GM15510 (cell line): Measurements from ENCODE around the gene TSC22D1.

Experiments
- POLR2A ChIP-seq: IDR thresholded peaks from 3 replicates; pipeline ENCODE4 v1.6.1; 2011; ENCODE audit warnings: borderline replicate concordance; ENCODE audit not compliant: insufficient read length; ENCODE audit errors: extremely low read depth

Gene TSC22D1

DNA sequence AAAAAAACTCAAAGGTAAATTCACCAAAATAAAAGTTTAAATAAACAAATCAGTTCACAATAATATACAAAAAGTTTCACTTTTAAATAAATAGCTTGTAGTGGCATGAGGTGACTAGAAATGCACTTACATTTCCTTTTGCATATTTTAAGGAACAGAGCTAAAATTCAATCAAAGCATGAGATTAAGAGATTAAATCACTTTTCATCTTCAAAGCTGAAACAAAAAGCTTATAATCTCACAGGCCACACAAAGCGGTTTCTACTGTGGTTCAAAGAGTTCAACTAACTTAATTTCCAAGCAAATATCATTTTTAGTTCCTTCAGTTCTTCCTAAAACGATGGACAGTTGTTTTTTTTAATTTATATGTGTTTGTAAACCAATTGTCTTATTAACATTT is 38.9 kb downstream of the TSC22D1 start:
- no peak for TF ChIP-seq POLR2A

DNA sequence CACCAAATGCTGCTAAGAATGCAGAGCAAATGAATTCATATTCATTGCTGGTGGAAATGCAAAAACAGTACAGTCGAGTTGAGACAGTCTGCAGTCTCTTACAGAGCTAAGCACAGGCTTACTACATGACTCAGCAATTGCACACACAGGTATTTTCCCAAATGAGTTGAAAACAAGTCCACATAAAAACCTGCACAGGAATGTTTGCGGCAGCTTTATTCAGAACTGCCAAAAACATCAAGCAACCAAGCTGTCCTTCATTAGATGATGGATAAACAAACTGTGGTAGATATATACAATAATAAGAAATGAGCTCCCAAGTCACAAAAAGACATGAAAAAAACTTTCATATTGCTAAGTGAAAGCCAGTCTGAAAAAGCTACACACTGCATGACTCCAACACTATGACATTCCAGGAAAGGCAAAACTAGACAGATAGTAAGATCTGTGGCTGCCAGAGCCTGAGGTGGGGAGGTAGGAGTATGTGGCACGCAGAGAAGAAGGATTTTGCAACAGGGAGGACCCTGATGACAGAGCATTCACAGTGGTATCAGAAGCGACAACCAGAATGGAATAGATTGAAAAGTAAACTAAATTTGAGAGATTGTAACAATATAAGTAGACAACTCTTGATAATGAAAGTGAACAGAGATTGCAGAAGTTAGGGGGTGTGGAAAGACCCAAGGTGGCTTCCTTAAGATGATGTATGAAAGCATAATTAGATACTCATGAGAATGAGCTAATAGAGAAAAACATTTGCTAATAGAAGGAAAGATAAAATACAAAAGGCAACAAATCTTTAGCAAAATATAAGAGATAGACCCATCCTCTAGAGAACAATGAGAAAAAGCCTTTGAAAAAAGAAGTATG is 52.7 kb downstream of the TSC22D1 start:
- TF ChIP-seq POLR2A = no peak

DNA sequence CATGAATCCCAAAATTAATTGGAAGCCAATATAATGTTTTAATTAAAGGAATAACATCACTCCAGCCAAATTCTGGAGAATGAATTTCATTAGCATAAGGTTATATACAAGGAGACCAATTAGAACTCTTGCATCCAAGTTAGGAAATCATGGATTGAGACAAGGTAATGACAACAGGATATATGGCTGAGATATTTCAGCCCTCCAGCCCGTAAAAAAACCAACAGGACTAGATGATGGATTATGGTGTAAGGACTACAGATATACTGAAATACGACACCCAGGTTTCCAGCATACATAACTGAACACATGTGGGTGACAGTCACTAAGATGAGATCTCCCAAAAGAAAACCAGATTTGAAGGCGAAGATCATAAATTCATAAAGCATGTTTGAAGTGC is 56.5 kb downstream of the TSC22D1 start:
- TF ChIP-seq POLR2A = no peak

DNA sequence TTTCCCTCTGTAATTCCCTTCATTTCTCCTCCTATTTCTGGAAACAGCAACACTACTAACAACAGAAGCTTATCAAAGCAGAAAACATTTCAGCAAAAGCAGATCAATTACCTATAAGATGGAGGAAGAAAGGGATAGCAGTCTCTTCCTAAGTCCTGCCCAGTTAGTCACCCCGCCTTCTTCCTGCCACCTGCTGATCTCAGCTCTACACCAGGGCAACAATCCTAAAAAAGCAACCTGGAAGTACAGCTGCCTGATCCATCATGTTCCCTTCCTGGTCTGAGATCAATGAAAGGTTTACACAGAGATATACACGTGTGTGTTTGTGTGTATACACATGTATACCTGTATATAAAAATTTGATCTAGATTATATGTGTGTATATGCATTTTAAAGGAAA is 59.4 kb downstream of the TSC22D1 start:
- no peak for TF ChIP-seq POLR2A

DNA sequence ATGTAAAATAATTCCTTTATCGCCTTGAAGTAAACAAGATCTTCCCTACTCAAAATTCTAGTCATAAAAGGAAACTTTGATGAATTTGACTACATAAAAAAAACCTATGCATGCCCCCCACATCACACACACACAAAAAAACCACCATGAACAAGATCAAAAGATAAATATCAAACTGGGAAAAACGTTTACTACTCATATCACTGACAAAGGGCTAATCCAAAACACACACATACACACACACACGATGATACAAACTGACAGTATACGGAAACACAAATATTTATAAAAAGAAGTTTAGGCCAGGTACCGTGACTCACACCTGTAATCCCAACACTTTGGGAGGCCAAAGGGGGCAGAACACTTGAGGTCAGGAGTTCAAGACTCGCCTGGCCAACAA is 61.9 kb downstream of the TSC22D1 start:
- no peak for TF ChIP-seq POLR2A

DNA sequence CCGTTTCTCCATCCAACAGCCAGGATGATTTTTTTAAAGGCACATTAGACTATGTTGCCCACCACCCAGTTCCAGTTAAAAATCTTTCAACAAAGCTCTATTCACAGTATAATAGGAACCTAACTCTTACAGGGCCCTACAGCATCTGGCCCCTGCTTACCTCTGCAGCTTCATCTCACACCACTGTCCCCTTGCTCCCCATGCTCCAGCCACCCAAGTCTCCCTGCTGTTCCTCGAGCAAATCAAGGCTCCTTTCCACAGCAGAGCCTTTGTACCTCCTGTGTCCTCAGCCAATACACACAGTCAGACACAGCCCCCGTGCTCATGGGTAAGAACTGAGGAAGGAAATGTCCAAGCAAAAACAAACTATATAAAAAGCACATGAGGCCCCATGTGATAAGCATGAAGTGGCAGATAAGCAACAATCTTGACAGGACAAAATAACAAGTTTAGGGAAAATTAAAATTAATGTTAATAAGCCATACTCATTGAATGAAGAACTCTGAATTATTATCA is 67.5 kb downstream of the TSC22D1 start:
- TF ChIP-seq POLR2A = no peak

DNA sequence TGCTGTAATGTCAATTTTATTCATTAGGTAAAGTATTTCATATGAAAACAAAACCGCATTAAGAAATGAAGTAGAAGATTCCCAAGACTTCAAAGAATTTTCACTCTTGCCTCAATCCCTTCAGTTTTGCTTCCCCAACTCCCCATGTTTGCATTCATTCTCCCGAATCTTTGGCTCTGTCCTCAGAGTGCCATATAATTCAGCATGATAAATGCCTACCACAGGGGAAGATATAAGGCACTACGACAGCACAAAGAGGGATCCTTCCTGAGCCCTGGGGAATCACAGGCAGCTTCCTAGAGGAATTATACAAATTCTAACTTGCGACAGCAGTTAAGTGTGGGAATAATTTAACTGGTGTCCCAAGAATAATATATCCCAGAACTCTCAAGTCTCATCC is 68.5 kb downstream of the TSC22D1 start:
- TF ChIP-seq POLR2A = no peak

DNA sequence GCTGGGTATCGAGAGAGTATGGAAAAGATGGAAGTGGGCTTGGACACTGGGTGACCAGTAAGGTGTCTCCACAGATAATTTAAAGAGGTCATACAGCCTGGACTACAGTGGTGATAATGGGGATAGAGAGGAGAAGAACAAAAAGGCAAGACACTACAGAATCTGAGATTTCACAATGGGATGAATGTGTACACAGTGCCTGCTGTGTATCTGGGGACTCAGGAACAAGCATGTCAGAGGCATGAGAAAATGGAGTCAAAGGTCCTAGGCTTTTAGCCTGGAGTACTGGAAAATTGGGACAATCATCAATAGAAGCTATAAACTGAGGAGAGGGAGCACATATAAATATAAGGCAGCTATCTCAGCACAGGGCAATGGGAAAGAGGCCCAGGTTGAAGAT is 69.4 kb downstream of the TSC22D1 start:
- TF ChIP-seq POLR2A = no peak

DNA sequence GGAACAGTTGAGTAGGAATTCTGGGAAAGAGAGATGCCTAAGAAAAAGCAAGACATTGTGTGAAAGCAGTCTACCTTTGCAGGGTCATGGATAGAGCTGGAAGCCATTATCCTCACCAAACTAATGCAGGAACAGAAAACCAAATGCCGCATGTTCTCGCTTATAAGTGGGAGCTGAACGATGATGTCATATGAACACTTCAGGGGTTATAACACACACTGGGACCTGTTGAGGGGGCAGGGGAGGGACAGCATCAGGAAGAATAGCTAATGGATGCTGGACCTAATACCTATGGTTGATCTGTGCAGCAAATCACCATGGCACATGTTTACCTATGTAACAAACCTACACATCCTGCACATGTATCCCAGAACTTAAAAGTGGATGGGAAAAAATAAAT is 69.9 kb downstream of the TSC22D1 start:
- no peak for TF ChIP-seq POLR2A

DNA sequence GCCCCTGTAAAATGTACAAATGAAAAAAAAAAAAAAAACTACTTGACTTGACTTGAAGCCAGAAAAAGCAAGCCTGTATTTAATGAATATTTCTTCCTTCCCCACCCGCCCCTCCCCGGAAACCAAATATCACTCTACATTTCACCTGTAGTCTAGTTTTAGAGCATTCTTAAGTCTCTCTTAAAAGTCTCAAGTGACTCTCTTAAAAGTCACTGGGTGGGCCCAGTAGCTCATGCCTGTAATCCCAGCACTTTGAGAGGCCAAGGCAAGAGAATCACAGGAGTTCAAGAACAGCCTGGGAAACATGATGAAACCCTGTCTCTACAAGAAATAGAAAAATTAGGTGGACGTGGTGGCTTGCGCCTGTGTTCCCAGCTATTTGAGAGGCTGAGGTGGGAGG is 72.0 kb downstream of the TSC22D1 start:
- TF ChIP-seq POLR2A = no peak

DNA sequence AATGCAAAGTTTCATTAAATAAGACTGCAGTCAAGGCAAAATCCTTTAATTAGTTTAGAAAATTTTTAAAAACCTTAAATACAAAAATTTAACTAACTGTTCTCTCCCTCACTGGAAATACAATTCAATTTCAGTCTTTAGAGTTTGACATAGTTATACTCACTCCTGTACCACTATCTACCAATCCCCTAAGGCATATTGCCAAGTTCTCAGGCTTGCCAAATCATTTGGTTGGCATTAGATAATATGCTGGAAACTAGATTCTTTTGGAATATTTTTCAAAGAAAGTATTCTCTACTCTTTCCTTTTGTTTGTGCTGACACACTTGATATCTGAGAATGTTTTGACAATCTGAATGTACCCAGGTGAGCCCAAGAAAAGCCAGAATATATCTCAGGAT is 77.2 kb downstream of the TSC22D1 start:
- TF ChIP-seq POLR2A = no peak

DNA sequence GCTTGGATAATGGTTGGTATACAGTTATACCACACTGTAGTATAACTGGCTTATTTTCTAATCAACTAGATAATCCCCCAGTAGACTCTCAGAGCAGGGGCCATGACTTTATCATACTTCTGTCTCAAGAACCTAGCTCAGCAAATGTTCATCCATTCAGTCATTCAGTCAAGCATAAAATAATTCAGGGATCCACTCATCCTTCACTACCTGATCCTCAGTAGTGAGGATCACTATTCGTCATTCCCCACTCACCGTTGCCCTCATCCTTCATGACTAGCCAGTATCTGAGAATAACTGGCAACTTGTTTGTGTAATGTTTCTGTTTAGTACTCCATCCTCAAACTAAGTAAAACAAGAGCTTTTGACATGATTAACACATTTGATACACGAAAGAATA is 77.6 kb downstream of the TSC22D1 start:
- no peak for TF ChIP-seq POLR2A

DNA sequence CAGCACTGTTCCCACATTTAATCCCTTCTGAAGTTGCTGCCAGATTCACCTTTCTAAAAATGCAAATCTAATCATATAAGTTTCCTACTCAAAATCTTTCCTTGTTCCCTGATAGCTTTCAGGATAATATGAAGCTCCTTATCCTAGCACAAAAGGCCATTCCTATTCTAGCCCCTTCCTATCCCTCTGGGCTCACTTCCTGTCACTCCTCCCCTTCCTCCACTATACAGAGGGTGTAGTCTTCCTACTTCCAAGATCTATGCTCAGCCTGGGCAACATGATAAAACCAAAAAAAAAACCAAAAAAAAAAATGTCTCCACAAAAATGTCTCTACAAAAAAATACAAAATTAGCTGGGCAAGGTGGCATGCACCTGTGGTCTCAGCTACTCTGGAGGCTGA is 78.3 kb downstream of the TSC22D1 start:
- TF ChIP-seq POLR2A = no peak

DNA sequence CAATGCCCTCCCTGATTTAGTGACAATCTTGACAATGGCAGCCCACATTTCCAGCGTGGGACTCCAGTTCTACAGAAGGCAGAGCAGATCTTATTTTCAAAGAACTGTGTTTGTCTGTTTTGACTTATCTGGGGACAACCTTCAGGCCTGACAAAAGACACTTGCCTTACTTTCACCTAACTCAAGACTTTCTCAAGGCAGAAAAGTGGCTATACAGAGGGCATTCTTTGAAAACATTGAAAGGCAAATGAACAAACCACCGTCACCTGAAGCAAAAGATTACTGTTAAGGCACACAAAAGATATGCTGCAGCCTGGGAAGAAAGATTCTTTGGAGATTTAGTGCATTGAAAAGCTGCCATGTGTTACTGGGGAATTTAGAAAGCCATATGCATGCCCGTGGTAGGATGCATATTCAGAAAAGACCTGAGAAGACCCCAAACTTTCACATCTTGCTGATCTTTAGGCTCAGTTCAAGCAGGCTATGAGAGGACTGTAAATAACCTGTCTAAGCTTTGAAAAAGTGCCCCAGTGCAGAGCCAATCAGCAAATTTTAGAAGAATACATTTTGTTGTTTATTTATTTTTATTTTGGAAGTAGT is 82.8 kb downstream of the TSC22D1 start:
- no peak for TF ChIP-seq POLR2A

DNA sequence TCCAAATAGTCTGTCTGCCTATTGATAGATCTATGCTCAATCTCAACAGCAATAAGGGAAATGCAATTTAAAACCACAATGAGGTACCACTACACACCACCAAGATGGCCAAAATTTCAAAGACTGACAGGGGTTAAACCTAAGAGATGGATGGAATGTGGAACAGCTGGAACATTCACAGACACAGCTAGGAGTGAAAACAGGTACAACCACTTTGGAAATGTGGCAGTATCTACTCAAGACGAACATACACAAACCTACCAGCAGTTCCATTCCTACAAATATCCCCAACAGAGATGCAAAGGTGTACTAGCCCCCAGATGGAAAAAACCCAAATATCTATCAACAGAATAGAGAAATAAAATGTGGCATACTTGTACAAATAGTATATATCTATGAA is 86.4 kb downstream of the TSC22D1 start:
- no peak for TF ChIP-seq POLR2A

DNA sequence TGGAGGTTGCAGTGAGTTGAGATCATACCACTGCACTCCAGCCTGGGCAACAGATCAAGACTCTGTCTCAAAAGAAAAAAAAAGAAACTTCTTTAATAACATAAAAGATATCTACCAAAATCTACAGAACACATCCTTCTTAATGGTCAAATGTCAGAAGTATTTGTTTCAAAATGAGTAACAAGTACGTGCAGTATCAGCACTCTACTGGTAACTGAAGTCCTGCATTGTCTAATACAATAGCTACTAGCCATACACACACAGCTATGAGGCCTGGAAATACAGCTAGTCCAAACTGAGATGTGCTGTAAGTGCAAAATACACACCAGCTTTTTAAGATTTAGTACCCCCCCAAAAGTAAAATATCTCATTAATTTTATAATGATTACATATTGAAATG is 88.1 kb downstream of the TSC22D1 start:
- no peak for TF ChIP-seq POLR2A
